ENCODE data around the gene DUSP19.
A peak's percentile ranks its signal among the peaks of the same experiment; 100 is the strongest.
"Not testable (repeated sequence)": the region's sequence is repeated elsewhere in the genome, so short reads cannot be mapped to it uniquely, and the experiment has no call there.

DUSP19 gene

GRCh38 chr2:183078464-183079138 lies at the start of gene DUSP19:
Gene DUSP19, plus strand, starts transcription at chr2:183078747. Its CDS starts 187 bp downstream, at chr2:183078934.
- peak; percentile 66 for DNase-seq

- no peak for DNase-seq
Observed at GRCh38 chr2:183029219-183029618, 49.3 kb upstream of the DUSP19 start.

- DNase-seq: no peak
Observed at GRCh38 chr2:183031911-183032794, 46.4 kb upstream of the DUSP19 start.

- DNase-seq: no peak
Observed at GRCh38 chr2:183033951-183034350, 44.6 kb upstream of the DUSP19 start.

GRCh38 chr2:183034806-183035205 lies 43.7 kb upstream of the DUSP19 start:
- DNase-seq: no peak

- DNase-seq: no peak
Observed at GRCh38 chr2:183035298-183035953, 43.1 kb upstream of the DUSP19 start.

GRCh38 chr2:183035954-183036669 lies 42.4 kb upstream of the DUSP19 start:
- no peak for DNase-seq

GRCh38 chr2:183037074-183037552 lies 41.4 kb upstream of the DUSP19 start:
- no peak for DNase-seq

- DNase-seq: peak; percentile 46
Observed at GRCh38 chr2:183037553-183038340, 40.8 kb upstream of the DUSP19 start.

GRCh38 chr2:183038341-183039300 lies 39.9 kb upstream of the DUSP19 start, which contains the start of gene NCKAP1:
Gene NCKAP1, minus strand, starts transcription at chr2:183038457. Its CDS starts 358 bp downstream, at chr2:183038099.
- peak; percentile 89 for DNase-seq

GRCh38 chr2:183040604-183041003 lies 37.9 kb upstream of the DUSP19 start:
- no peak for DNase-seq

GRCh38 chr2:183043580-183043979 lies 35.0 kb upstream of the DUSP19 start:
- DNase-seq: not testable (repeated sequence)

- DNase-seq: not testable (repeated sequence)
Observed at GRCh38 chr2:183047486-183048125, 30.9 kb upstream of the DUSP19 start.

GRCh38 chr2:183049420-183049819 lies 29.1 kb upstream of the DUSP19 start:
- no peak for DNase-seq

GRCh38 chr2:183057333-183057985 lies 21.1 kb upstream of the DUSP19 start:
- DNase-seq: no peak

GRCh38 chr2:183059561-183059960 lies 19.0 kb upstream of the DUSP19 start:
- no peak for DNase-seq

GRCh38 chr2:183060571-183061231 lies 17.8 kb upstream of the DUSP19 start:
- no peak for DNase-seq

GRCh38 chr2:183063083-183063482 lies 15.5 kb upstream of the DUSP19 start:
- no peak for DNase-seq

GRCh38 chr2:183068561-183068960 lies 10.0 kb upstream of the DUSP19 start:
- no peak for DNase-seq
